ENCODE results near the gene PREX1. TPM values are rescaled to one million over a fixed set of nuclear protein-coding genes. Genes with fewer than 3 reads are reported as not detected.

Gene PREX1
- total and polyA plus RNA-seq, 3 donors from 2014 or later = 18.0 to 36.5 (median 27.1) TPM

DNA sequence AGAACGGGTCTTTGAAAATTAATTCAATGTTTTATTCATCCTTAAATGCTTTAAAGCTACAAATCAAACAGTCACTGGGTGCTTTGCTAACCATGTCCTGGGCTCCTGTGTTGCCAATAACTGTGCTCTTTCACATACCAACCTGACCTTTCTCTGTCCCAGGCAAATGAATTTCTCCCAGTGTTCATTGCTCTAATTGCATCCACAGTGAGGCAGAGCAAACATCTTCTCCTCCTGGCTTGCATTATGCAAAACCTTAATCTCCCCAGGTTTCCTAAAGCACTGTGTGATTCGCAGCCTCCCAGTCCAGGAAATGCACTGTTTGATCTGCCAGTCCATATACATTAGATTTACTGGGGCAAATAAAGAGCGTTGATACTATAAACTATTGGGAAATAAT, 219.0 kb downstream of the PREX1 start:
- intact Hi-C loops (cut with DNase I; ENCODE audit: low total_unique reads) = no loop called here
- TF ChIP-seq, protein P1, sequence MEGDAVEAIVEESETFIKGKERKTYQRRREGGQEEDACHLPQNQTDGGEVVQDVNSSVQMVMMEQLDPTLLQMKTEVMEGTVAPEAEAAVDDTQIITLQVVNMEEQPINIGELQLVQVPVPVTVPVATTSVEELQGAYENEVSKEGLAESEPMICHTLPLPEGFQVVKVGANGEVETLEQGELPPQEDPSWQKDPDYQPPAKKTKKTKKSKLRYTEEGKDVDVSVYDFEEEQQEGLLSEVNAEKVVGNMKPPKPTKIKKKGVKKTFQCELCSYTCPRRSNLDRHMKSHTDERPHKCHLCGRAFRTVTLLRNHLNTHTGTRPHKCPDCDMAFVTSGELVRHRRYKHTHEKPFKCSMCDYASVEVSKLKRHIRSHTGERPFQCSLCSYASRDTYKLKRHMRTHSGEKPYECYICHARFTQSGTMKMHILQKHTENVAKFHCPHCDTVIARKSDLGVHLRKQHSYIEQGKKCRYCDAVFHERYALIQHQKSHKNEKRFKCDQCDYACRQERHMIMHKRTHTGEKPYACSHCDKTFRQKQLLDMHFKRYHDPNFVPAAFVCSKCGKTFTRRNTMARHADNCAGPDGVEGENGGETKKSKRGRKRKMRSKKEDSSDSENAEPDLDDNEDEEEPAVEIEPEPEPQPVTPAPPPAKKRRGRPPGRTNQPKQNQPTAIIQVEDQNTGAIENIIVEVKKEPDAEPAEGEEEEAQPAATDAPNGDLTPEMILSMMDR (IDR thresholded peaks at IDR 0.05) = no peak
- TF ChIP-seq POLR2A (IDR thresholded peaks at IDR 0.05) = no peak
- DNase-seq = no peak
- Histone ChIP-seq H3K36me3 (ENCODE audit: low read depth, missing control alignments) (no peaks in the 10 kb centered on the region), H3K4me3 (no peak overlapping the region), H3K9me3 (no peaks in the 10 kb centered on the region), H3K27me3 (no peaks in the 10 kb centered on the region), H3K4me1 (no peaks in the 10 kb centered on the region), H3K27ac (no peak overlapping the region)
- WGBS, 2 donors = 91 to 92% methylated on average over 3 of the region's 3 CpGs

DNA sequence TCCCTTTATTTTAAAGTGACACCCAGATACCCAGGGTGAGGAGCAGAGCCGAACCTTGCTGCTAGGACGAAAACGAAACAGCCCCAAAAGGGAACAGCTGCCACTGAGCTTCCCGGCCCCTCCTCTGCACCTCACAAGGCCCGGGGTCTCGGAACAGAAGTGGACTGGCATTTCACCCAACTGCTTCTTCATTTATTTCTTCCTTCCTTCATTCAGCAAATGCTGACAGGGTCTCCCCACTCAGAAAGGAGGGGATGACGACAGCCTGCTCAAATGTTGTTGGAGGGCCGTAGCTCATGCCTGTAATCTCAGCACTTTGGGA, 220.3 kb downstream of the PREX1 start:
- Histone ChIP-seq H3K4me3 (no peak overlapping the region), H3K4me1 (no peaks in the 10 kb centered on the region), H3K36me3 (ENCODE audit: low read depth, missing control alignments) (no peaks in the 10 kb centered on the region), H3K27ac (no peak overlapping the region), H3K27me3 (no peaks in the 10 kb centered on the region), H3K9me3 (no peaks in the 10 kb centered on the region)
- intact Hi-C loops (cut with DNase I; ENCODE audit: low total_unique reads) = no loop called here
- 94 to 95% methylated on average over 8 of the region's 8 CpGs for WGBS, 2 donors
- DNase-seq = no peak
- TF ChIP-seq, protein P1 (IDR thresholded peaks at IDR 0.05) = no peak
- TF ChIP-seq POLR2A (IDR thresholded peaks at IDR 0.05) = no peak

DNA sequence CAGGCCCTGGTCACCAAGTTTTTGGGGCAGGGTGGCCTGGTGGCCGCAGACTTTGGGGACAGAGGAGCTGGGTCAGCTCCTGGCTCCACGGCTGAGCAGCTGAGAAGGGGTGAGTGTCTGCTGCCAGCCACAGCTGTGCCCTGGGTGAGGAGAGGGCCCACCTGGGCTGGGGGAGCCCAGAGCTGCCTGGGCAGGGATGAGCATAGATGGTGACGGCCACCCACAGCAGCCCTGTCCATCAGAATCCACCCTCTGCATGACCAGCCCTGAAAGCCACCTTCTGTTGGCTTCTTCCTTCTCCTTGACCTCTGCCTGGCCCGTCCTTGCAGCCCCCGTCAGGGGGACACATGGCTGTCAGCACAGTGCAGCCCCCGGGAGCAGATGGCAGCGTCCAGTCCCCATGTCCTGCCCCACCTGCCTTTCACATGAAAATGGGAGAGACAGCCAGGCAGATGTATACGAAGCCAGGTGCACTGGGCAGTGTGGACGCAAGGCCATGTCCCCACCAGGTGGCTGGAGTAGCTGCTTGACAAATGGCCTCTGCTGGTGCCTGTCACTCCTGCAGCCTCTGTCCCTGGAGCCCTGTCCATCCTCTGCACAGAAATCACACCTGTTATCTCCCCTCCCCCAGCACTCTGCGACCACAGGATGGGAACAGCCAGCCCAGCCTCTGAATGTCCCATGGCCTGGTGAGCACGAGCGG, 220.8 kb downstream of the PREX1 start:
- DNase-seq = no peak
- intact Hi-C loops (cut with DNase I; ENCODE audit: low total_unique reads) = no loop called here
- WGBS, 2 donors = 89 to 93% methylated on average over 9 to 11 of the region's 12 CpGs

DNA sequence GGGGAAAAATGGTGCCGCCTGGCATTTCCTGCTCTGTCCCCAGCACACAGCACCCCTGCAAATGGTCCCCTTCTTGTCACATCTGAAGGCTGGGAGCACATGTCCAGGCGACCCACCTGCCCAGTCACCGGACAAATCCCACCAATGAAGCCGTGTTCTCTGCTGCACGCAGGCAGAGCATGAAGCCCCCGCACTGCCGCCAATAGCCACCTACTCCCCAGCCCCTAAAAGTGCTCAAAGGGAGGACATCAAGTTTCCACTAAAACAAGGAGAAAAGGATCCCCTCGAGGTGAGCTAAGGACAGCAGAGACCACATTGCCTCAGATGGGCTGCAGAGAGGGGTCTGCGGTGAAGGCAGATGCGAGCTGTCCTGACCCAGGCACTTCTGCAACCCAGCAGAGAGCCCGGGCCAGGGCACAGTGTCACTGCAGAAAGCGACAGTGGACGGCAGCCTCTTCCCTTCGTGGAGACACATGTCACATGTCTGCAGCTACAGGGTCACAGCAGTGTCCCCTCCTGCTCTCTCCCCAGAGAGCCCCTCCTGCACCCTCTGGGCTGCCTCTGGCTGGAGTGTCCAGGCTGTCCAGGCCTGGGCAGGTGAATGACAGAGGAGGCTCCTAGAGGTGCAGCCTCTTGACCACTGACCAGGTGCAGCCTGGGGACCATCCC, 221.5 kb downstream of the PREX1 start:
- TF ChIP-seq, protein P1 (IDR thresholded peaks at IDR 0.05) = no peak
- TF ChIP-seq POLR2A (IDR thresholded peaks at IDR 0.05) = no peak
- no peaks in the 10 kb centered on the region for H3K36me3 ChIP-seq (ENCODE audit: low read depth, missing control alignments)
- H3K27ac ChIP-seq = no peak overlapping the region
- no peak overlapping the region for H3K4me3 ChIP-seq
- no peak for DNase-seq
- H3K4me1 ChIP-seq = no peaks in the 10 kb centered on the region
- no peaks in the 10 kb centered on the region for H3K27me3 ChIP-seq
- intact Hi-C loops (cut with DNase I; ENCODE audit: low total_unique reads) = no loop called here
- H3K9me3 ChIP-seq = no peaks in the 10 kb centered on the region
- WGBS, 2 donors = 84 to 94% methylated on average over 6 to 14 of the region's 14 CpGs

More for the DNA sequence above, 220.8 kb downstream of the PREX1 start:
- Histone ChIP-seq H3K27ac (no peak overlapping the region), H3K9me3 (no peaks in the 10 kb centered on the region), H3K4me3 (no peak overlapping the region), H3K27me3 (no peaks in the 10 kb centered on the region), H3K36me3 (ENCODE audit: low read depth, missing control alignments) (no peaks in the 10 kb centered on the region), H3K4me1 (no peaks in the 10 kb centered on the region)
- TF ChIP-seq, protein P1 (IDR thresholded peaks at IDR 0.05) = no peak
- no peak for TF ChIP-seq POLR2A (IDR thresholded peaks at IDR 0.05)
